ENCODE results near the gene CDC16.
"Not testable (repeated sequence)": the region's sequence is repeated elsewhere in the genome, so short reads cannot be mapped to it uniquely, and the experiment has no call there.

CDC16 gene

GRCh38 chr13:114237415-114238112 is 2.9 kb downstream of the CDC16 start:
- no peak overlapping the region for H3K27ac ChIP-seq (ENCODE audit: insufficient read depth, low read depth, low read length, poor library complexity, severe bottlenecking)
- H3K36me3 ChIP-seq (ENCODE audit: control insufficient read depth, insufficient read depth, low read length): peaks cover 32% of the 10 kb centered on the region
- 96 to 98% methylated on average over 7 of the region's 7 CpGs for WGBS, 2 experiments
- H3K4me1 ChIP-seq (ENCODE audit: control insufficient read depth, insufficient read depth, low read length): no peaks in the 10 kb centered on the region
- H3K4me3 ChIP-seq (ENCODE audit: insufficient read depth, low read depth, low read length): no peak overlapping the region
- no peaks in the 10 kb centered on the region for H3K9me3 ChIP-seq (ENCODE audit: control insufficient read depth, low read length)
- H3K27me3 ChIP-seq (ENCODE audit: control insufficient read depth, insufficient read depth, low read length, poor library complexity, severe bottlenecking): no peaks in the 10 kb centered on the region

- H3K36me3 ChIP-seq (ENCODE audit: control insufficient read depth, insufficient read depth, low read length): peaks cover 55% of the 10 kb centered on the region
- 94 to 96% methylated on average over 6 of the region's 6 CpGs for WGBS, 2 experiments
- H3K27me3 ChIP-seq (ENCODE audit: control insufficient read depth, insufficient read depth, low read length, poor library complexity, severe bottlenecking): no peaks in the 10 kb centered on the region
- H3K4me1 ChIP-seq (ENCODE audit: control insufficient read depth, insufficient read depth, low read length): no peaks in the 10 kb centered on the region
- H3K9me3 ChIP-seq (ENCODE audit: control insufficient read depth, low read length): no peaks in the 10 kb centered on the region
- no peak overlapping the region for H3K27ac ChIP-seq (ENCODE audit: insufficient read depth, low read depth, low read length, poor library complexity, severe bottlenecking)
- H3K4me3 ChIP-seq (ENCODE audit: insufficient read depth, low read depth, low read length): no peak overlapping the region
Observed at GRCh38 chr13:114241918-114242317, 7.2 kb downstream of the CDC16 start.

GRCh38 chr13:114243971-114244370 is 9.3 kb downstream of the CDC16 start:
- Histone ChIP-seq H3K27ac (ENCODE audit: insufficient read depth, low read depth, low read length, poor library complexity, severe bottlenecking) (no peak overlapping the region), H3K4me1 (ENCODE audit: control insufficient read depth, insufficient read depth, low read length) (no peaks in the 10 kb centered on the region), H3K9me3 (ENCODE audit: control insufficient read depth, low read length) (no peaks in the 10 kb centered on the region), H3K27me3 (ENCODE audit: control insufficient read depth, insufficient read depth, low read length, poor library complexity, severe bottlenecking) (no peaks in the 10 kb centered on the region), H3K4me3 (ENCODE audit: insufficient read depth, low read depth, low read length) (no peak overlapping the region), H3K36me3 (ENCODE audit: control insufficient read depth, insufficient read depth, low read length) (peaks cover 60% of the 10 kb centered on the region)
- 100% methylated on average over 1 to 2 of the region's 3 CpGs for WGBS, 2 experiments

DNA sequence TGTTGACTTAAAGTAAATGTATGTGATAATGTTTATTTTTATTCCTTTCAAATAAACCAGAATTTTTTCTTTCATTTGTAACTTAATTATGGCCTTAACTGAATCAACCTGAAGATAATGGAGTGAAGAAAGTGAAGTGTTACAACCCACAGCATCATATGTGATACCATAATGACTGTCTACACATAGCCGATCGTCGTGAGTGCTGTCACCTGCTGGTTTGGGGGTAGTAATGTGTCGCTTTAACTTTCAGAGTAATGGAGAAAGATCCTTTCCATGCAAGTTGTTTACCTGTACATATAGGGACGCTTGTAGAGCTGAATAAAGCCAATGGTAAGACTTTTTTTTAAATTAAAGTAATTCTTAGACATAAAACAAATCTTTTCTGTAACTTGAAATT is 9.9 kb downstream of the CDC16 start:
- Histone ChIP-seq H3K27ac (ENCODE audit: insufficient read depth, low read depth, low read length, poor library complexity, severe bottlenecking) (no peak overlapping the region), H3K36me3 (ENCODE audit: control insufficient read depth, insufficient read depth, low read length) (peaks cover 56% of the 10 kb centered on the region), H3K4me3 (ENCODE audit: insufficient read depth, low read depth, low read length) (no peak overlapping the region), H3K27me3 (ENCODE audit: control insufficient read depth, insufficient read depth, low read length, poor library complexity, severe bottlenecking) (no peaks in the 10 kb centered on the region), H3K4me1 (ENCODE audit: control insufficient read depth, insufficient read depth, low read length) (no peaks in the 10 kb centered on the region), H3K9me3 (ENCODE audit: control insufficient read depth, low read length) (no peaks in the 10 kb centered on the region)
- 93 to 97% methylated on average over 4 to 5 of the region's 5 CpGs for WGBS, 2 experiments

DNA sequence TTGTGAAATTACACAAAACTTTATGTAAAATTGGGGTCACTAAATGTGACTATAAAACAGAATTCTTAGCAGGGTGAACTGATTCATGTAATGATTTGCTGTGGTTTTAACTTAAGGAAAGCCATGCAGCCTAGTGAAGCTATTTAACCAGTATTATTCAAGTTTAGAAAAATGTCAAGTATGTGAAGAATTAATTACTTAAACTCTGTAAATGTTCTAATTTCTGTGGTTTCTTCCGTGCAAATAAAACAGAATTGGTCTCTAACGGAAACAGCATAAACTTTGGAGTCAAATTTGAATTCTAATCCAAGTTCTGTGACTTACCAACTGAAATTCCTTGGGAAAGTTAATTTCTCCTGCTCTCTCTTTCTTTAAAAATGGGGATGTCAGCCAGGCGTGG is 13.3 kb downstream of the CDC16 start:
- Histone ChIP-seq H3K4me1 (ENCODE audit: control insufficient read depth, insufficient read depth, low read length) (no peaks in the 10 kb centered on the region), H3K36me3 (ENCODE audit: control insufficient read depth, insufficient read depth, low read length) (peaks cover 47% of the 10 kb centered on the region), H3K4me3 (ENCODE audit: insufficient read depth, low read depth, low read length) (no peak overlapping the region), H3K9me3 (ENCODE audit: control insufficient read depth, low read length) (no peaks in the 10 kb centered on the region), H3K27me3 (ENCODE audit: control insufficient read depth, insufficient read depth, low read length, poor library complexity, severe bottlenecking) (no peaks in the 10 kb centered on the region), H3K27ac (ENCODE audit: insufficient read depth, low read depth, low read length, poor library complexity, severe bottlenecking) (no peak overlapping the region)
- 94 to 98% methylated on average over 3 of the region's 3 CpGs for WGBS, 2 experiments

DNA sequence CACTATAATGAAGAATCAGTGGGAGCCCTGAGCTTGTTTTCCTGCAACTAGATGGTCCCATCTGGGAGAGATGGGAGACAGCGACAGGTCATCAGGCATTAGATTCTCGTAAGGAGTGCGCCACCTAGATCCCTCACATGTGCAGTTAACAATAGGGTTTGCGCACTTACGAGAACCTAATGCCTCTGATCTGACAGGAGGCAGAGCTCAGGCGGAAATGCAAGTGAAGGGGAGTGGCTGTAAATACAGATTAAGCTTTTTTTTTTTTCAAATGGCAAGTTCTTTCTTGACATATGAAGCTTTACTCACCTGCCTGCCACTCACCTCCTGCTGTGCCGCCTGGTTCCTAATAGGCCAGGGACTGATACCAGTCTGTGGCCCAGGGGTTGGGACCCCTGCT is 14.4 kb downstream of the CDC16 start:
- Histone ChIP-seq H3K36me3 (ENCODE audit: control insufficient read depth, insufficient read depth, low read length) (peaks cover 45% of the 10 kb centered on the region), H3K9me3 (ENCODE audit: control insufficient read depth, low read length) (no peaks in the 10 kb centered on the region), H3K27ac (ENCODE audit: insufficient read depth, low read depth, low read length, poor library complexity, severe bottlenecking) (no peak overlapping the region), H3K27me3 (ENCODE audit: control insufficient read depth, insufficient read depth, low read length, poor library complexity, severe bottlenecking) (no peaks in the 10 kb centered on the region), H3K4me1 (ENCODE audit: control insufficient read depth, insufficient read depth, low read length) (no peaks in the 10 kb centered on the region), H3K4me3 (ENCODE audit: insufficient read depth, low read depth, low read length) (no peak overlapping the region)
- 95 to 98% methylated on average over 7 of the region's 7 CpGs for WGBS, 2 experiments

DNA sequence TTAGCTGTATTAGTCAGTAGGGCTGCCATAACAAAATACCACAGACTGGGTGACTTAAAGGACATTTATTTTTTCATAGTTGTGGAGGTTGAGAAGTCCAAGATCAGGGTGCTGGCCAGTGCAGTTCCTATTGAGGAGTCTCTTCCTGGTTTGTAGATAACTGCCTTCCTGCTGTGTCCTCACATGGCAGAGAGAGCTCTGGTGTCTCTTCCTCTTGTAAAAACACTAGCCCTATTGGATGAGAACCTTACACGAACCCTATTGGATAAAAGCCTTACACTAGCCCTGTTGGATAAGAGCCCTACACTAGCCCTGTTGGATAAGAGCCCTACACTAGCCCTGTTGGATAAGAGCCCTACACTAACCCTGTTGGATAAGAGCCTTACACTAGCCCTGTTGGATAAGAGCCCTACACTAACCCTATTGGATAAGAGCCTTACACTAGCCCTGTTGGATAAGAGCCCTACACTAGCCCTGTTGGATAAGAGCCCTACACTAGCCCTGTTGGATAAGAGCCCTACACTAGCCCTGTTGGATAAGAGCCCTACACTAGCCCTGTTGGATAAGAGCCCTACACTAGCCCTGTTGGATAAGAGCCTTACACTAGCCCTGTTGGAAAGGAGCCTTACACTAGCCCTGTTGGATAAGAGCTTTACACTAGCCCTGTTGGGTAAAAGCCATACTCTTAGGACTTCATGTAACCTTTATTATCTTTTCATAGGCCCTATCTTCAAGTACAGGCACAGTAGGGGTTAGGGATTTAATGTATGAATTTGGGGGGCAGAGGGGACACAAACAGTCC is 17.1 kb downstream of the CDC16 start:
- peaks cover 34% of the 10 kb centered on the region for H3K36me3 ChIP-seq (ENCODE audit: control insufficient read depth, insufficient read depth, low read length)
- H3K4me1 ChIP-seq (ENCODE audit: control insufficient read depth, insufficient read depth, low read length); H3K4me3 ChIP-seq (ENCODE audit: insufficient read depth, low read depth, low read length); H3K9me3 ChIP-seq (ENCODE audit: control insufficient read depth, low read length); H3K27ac ChIP-seq (ENCODE audit: insufficient read depth, low read depth, low read length, poor library complexity, severe bottlenecking); H3K27me3 ChIP-seq (ENCODE audit: control insufficient read depth, insufficient read depth, low read length, poor library complexity, severe bottlenecking): not testable (repeated sequence)
- WGBS, 2 experiments: 93 to 94% methylated on average over 1 of the region's 1 CpG

- Histone ChIP-seq H3K4me3 (ENCODE audit: insufficient read depth, low read depth, low read length) (no peak overlapping the region), H3K9me3 (ENCODE audit: control insufficient read depth, low read length) (no peaks in the 10 kb centered on the region), H3K4me1 (ENCODE audit: control insufficient read depth, insufficient read depth, low read length) (no peaks in the 10 kb centered on the region), H3K27ac (ENCODE audit: insufficient read depth, low read depth, low read length, poor library complexity, severe bottlenecking) (no peak overlapping the region), H3K36me3 (ENCODE audit: control insufficient read depth, insufficient read depth, low read length) (peaks cover 25% of the 10 kb centered on the region), H3K27me3 (ENCODE audit: control insufficient read depth, insufficient read depth, low read length, poor library complexity, severe bottlenecking) (no peaks in the 10 kb centered on the region)
- 85% methylated on average over 1 of the region's 1 CpG for WGBS, 2 experiments
Observed at GRCh38 chr13:114256547-114256946, 21.9 kb downstream of the CDC16 start.

GRCh38 chr13:114257014-114257413 is 22.3 kb downstream of the CDC16 start:
- Histone ChIP-seq H3K27ac (ENCODE audit: insufficient read depth, low read depth, low read length, poor library complexity, severe bottlenecking) (no peak overlapping the region), H3K4me1 (ENCODE audit: control insufficient read depth, insufficient read depth, low read length) (no peaks in the 10 kb centered on the region), H3K9me3 (ENCODE audit: control insufficient read depth, low read length) (no peaks in the 10 kb centered on the region), H3K27me3 (ENCODE audit: control insufficient read depth, insufficient read depth, low read length, poor library complexity, severe bottlenecking) (no peaks in the 10 kb centered on the region), H3K4me3 (ENCODE audit: insufficient read depth, low read depth, low read length) (no peak overlapping the region), H3K36me3 (ENCODE audit: control insufficient read depth, insufficient read depth, low read length) (peaks cover 24% of the 10 kb centered on the region)
- 70 to 80% methylated on average over 4 of the region's 4 CpGs for WGBS, 2 experiments

- H3K27me3 ChIP-seq (ENCODE audit: control insufficient read depth, insufficient read depth, low read length, poor library complexity, severe bottlenecking): no peaks in the 10 kb centered on the region
- H3K4me1 ChIP-seq (ENCODE audit: control insufficient read depth, insufficient read depth, low read length): no peaks in the 10 kb centered on the region
- no peak overlapping the region for H3K4me3 ChIP-seq (ENCODE audit: insufficient read depth, low read depth, low read length)
- H3K36me3 ChIP-seq (ENCODE audit: control insufficient read depth, insufficient read depth, low read length): peaks cover 35% of the 10 kb centered on the region
- WGBS, 2 experiments: 91 to 93% methylated on average over 8 of the region's 8 CpGs
- H3K27ac ChIP-seq (ENCODE audit: insufficient read depth, low read depth, low read length, poor library complexity, severe bottlenecking): no peak overlapping the region
- no peaks in the 10 kb centered on the region for H3K9me3 ChIP-seq (ENCODE audit: control insufficient read depth, low read length)
Observed at GRCh38 chr13:114258589-114258988, 23.9 kb downstream of the CDC16 start.

All from ectodermal cell (in vitro differentiated cells).